CD14-positive monocyte (primary cell): ENCODE results near the gene TNNT2. TPM values are rescaled to one million over a fixed set of nuclear protein-coding genes. Genes with fewer than 3 reads are reported as not detected.

ENCODE experiments used
- DNase-seq, 3 donors: peaks; one replicate each; pipeline ENCODE4 v3.0.0-alpha.2; 2011 to 2022
- H2AFZ ChIP-seq: 2 replicates; pipeline ENCODE4 v1.6.0; 2012; ENCODE audit warnings: mild to moderate bottlenecking, low read depth, low read length, inconsistent platforms; ENCODE audit not compliant: insufficient read depth, poor library complexity, severe bottlenecking
- H3K27ac ChIP-seq, 2 donors: 1 replicate in 1 of 2; 2 replicates in 1 of 2; pipeline ENCODE4 v1.5.1; 2012 to 2013; ENCODE audit warnings: low read length in 2 of 2, control low read depth in 1 of 2, inconsistent platforms in 1 of 2, low read depth in 1 of 2, mild to moderate bottlenecking in 1 of 2
- H3K27me3 ChIP-seq, 2 donors: one replicate each; pipeline versions ENCODE4 v1.6.0 to v1.6.1; 2011 to 2013; ENCODE audit warnings: low read length in 2 of 2; ENCODE audit not compliant: control insufficient read depth in 2 of 2, insufficient read depth in 2 of 2
- H3K36me3 ChIP-seq, 2 donors: replicated peaks in 1 of 2; 1 replicate in 1 of 2; 2 replicates in 1 of 2; pipeline versions ENCODE4 v1.5.1 to v1.6.1; 2012 to 2013; ENCODE audit warnings: low read length in 2 of 2, control low read depth in 1 of 2, inconsistent platforms in 1 of 2, mild to moderate bottlenecking in 1 of 2; ENCODE audit not compliant: insufficient read depth in 2 of 2, control insufficient read depth in 1 of 2
- H3K4me1 ChIP-seq, 2 donors: 1 replicate in 1 of 2; 2 replicates in 1 of 2; pipeline versions ENCODE4 v1.5.1 to v1.6.1; 2012 to 2013; ENCODE audit warnings: low read length in 2 of 2, control low read depth in 1 of 2, inconsistent platforms in 1 of 2, mild to moderate bottlenecking in 1 of 2, moderate library complexity in 1 of 2; ENCODE audit not compliant: insufficient read depth in 2 of 2, control insufficient read depth in 1 of 2
- H3K4me2 ChIP-seq: replicated peaks from 2 replicates; pipeline ENCODE3; 2012; ENCODE audit warnings: low read length, moderate library complexity, mild to moderate bottlenecking; ENCODE audit not compliant: poor library complexity, severe bottlenecking; ENCODE audit errors: extremely low read depth
- H3K4me3 ChIP-seq, 3 experiments: fragments of 200-600 bp in 1 of 3; sonication (generic) in 1 of 3; replicated peaks in 1 of 3; 1 replicate in 2 of 3; 2 replicates in 1 of 3; pipeline ENCODE4 v1.5.1; 2011 to 2013; ENCODE audit warnings: low read length in 3 of 3, mild to moderate bottlenecking in 3 of 3, control low read depth in 2 of 3, low read depth in 2 of 3, inconsistent platforms in 1 of 3, moderate library complexity in 1 of 3
- H3K79me2 ChIP-seq: 2 replicates; pipeline ENCODE4 v1.6.0; 2012; ENCODE audit warnings: mild to moderate bottlenecking, control low read depth, inconsistent platforms, low read length, moderate library complexity; ENCODE audit not compliant: insufficient read depth
- H3K9ac ChIP-seq: 2 replicates; pipeline ENCODE4 v1.6.0; 2017; ENCODE audit warnings: low read length, mild to moderate bottlenecking; ENCODE audit not compliant: insufficient read depth, poor library complexity, severe bottlenecking
- H3K9me3 ChIP-seq, 2 donors: replicated peaks in 1 of 2; 1 replicate in 1 of 2; 2 replicates in 1 of 2; pipeline versions ENCODE4 v1.5.1 to v1.6.1; 2012 to 2013; ENCODE audit warnings: low read length in 2 of 2, control low read depth in 1 of 2; ENCODE audit not compliant: control insufficient read depth in 1 of 2, insufficient read depth in 1 of 2
- H4K20me1 ChIP-seq: 2 replicates; pipeline ENCODE4 v1.6.0; 2012; ENCODE audit warnings: mild to moderate bottlenecking, low read length, control low read depth, moderate library complexity; ENCODE audit not compliant: insufficient read depth
- H3K27ac Mint-ChIP-seq, 7 donors: one replicate each; pipeline ENCODE4 v1.8.0; 2020; ENCODE audit warnings: mild to moderate bottlenecking in 7 of 7, mixed read lengths in 7 of 7, moderate library complexity in 6 of 7, inconsistent platforms in 2 of 7
- H3K27me3 Mint-ChIP-seq, 3 donors: one replicate each; pipeline ENCODE4 v1.8.0; 2021 to 2022; ENCODE audit warnings: low read depth in 3 of 3, mild to moderate bottlenecking in 3 of 3, mixed read lengths in 3 of 3, moderate library complexity in 3 of 3, inconsistent platforms in 1 of 3
- H3K36me3 Mint-ChIP-seq, 2 donors: one replicate each; pipeline ENCODE4 v1.8.0; 2020; ENCODE audit warnings: mixed read lengths in 2 of 2, inconsistent platforms in 1 of 2, mild to moderate bottlenecking in 1 of 2
- H3K4me1 Mint-ChIP-seq: one replicate; pipeline ENCODE4 v1.8.0; 2020; ENCODE audit warnings: mild to moderate bottlenecking, mixed read lengths
- H3K4me3 Mint-ChIP-seq, 2 donors: one replicate each; pipeline ENCODE4 v1.8.0; 2020; ENCODE audit warnings: mild to moderate bottlenecking in 2 of 2, mixed read lengths in 2 of 2, moderate library complexity in 1 of 2
- H3K9me3 Mint-ChIP-seq, 7 donors: one replicate each; pipeline ENCODE4 v1.8.0; 2020 to 2022; ENCODE audit warnings: mixed read lengths in 7 of 7, mild to moderate bottlenecking in 6 of 7, moderate library complexity in 6 of 7, inconsistent platforms in 2 of 7
- WGBS: methylation state at CpG from one replicate; pipeline ENCODE4 v1.1.5; 2013; ENCODE audit warnings: missing lambda C conversion rate; ENCODE audit not compliant: insufficient coverage; 5-methylcytosine and 5-hydroxymethylcytosine counted together
- intact Hi-C, 2 donors: fragments of 100-400 bp; cut with micrococcal nuclease; formaldehyde crosslinking; loops; one replicate each; pipeline versions ENCODE4 v1.15.0 to v1.15.1; 2023
- polyA plus RNA-seq, 3 donors: library from polyadenylated mRNA; depleted of rRNA in 1 of 3; unstranded in 2 of 3; stranded (reverse) in 1 of 3; fragments of 300-500 nt in 2 of 3; fragments of >200 nt in 1 of 3; fragmentation: Illumina TruSeq in 2 of 3; gene quantifications; 1 replicate in 2 of 3; 2 replicates in 1 of 3; pipeline ENCODE4 v1.2.3, GENCODE V29; 2012 to 2021
- TF ChIP-seq, protein P1 (sequence below): fragments of 200-600 bp; IDR thresholded peaks from one replicate; pipeline ENCODE4 v1.8.0; 2022; ENCODE audit warnings: antibody characterized with exemption, mild to moderate bottlenecking

Gene TNNT2
- polyA plus RNA-seq, 3 donors: not detected

DNA sequence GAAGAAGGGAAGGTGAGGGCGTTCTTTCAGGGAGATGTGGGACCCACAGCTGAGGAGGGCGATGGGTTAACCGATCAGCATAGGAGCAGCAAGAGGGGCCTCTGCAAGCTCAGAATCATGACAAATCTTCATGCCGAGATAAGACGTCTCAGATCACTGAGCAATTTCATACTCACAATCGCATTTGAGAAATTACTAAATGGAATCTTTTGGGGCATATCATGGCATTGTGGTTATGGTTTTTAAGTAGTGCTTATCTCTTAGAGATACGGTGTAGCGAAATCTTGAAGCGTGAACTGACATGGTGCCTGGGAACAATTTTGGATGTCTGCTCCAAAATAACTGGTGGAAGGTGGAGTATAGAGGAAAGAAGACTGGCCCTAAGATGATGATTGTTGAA, 6.2 kb downstream of the TNNT2 start:
- 85% methylated on average over 6 of the region's 9 CpGs for WGBS
- H2AFZ ChIP-seq: no peak overlapping the region
- Mint-ChIP-seq H3K27ac (peak overlapping the region in 1 of 7 donors; percentile 25), H3K27me3 (peaks cover 8 to 26% (median 20%) of the 10 kb centered on the region in 3 donors), H3K4me3 (no peak overlapping the region), H3K9me3 (no peaks in the 10 kb centered on the region), H3K36me3 (no peaks in the 10 kb centered on the region), H3K4me1 (no peaks in the 10 kb centered on the region)
- no peak for DNase-seq
- H3K4me2 ChIP-seq: no peak overlapping the region
- H3K4me3 ChIP-seq: no peak overlapping the region
- H3K4me1 ChIP-seq: no peaks in the 10 kb centered on the region
- TF ChIP-seq, protein P1, sequence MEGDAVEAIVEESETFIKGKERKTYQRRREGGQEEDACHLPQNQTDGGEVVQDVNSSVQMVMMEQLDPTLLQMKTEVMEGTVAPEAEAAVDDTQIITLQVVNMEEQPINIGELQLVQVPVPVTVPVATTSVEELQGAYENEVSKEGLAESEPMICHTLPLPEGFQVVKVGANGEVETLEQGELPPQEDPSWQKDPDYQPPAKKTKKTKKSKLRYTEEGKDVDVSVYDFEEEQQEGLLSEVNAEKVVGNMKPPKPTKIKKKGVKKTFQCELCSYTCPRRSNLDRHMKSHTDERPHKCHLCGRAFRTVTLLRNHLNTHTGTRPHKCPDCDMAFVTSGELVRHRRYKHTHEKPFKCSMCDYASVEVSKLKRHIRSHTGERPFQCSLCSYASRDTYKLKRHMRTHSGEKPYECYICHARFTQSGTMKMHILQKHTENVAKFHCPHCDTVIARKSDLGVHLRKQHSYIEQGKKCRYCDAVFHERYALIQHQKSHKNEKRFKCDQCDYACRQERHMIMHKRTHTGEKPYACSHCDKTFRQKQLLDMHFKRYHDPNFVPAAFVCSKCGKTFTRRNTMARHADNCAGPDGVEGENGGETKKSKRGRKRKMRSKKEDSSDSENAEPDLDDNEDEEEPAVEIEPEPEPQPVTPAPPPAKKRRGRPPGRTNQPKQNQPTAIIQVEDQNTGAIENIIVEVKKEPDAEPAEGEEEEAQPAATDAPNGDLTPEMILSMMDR: no peak
- intact Hi-C loops: no loop called here
- no peak overlapping the region for H3K27ac ChIP-seq
- no peaks in the 10 kb centered on the region for H3K9me3 ChIP-seq
- peaks cover 0 to 1% of the 10 kb centered on the region in 2 donors for H3K27me3 ChIP-seq
- H3K36me3 ChIP-seq: no peaks in the 10 kb centered on the region
- H4K20me1 ChIP-seq: no peaks in the 10 kb centered on the region
- H3K9ac ChIP-seq: no peak overlapping the region
- no peaks in the 10 kb centered on the region for H3K79me2 ChIP-seq

DNA sequence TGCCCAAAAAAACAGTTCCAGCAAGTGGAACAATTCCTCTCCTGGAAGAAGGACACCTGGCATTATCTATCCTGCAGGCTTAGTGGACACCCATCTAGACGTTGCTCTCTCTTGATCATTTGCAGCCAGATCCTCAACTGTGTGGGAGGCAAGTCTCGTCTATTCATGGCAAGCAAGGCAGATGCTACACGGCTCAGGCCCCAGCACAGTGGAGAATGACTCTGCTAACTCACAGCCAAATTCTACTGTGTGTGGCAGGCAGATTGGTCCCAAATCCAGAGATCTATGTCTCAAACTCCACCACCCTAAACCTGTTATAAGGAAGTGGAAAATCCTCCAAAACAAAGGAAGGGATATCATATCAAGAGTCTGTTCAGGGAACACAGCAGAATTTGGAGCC, 7.0 kb downstream of the TNNT2 start:
- H3K4me3 ChIP-seq: no peak overlapping the region
- H3K27me3 ChIP-seq: no peaks in the 10 kb centered on the region

More for the DNA sequence above, 7.0 kb downstream of the TNNT2 start:
- H4K20me1 ChIP-seq: no peaks in the 10 kb centered on the region
- Mint-ChIP-seq H3K36me3 (no peaks in the 10 kb centered on the region), H3K27ac (no peak overlapping the region), H3K9me3 (no peaks in the 10 kb centered on the region), H3K27me3 (peaks cover 8 to 22% (median 20%) of the 10 kb centered on the region in 3 donors), H3K4me1 (no peaks in the 10 kb centered on the region), H3K4me3 (no peak overlapping the region)
- H3K36me3 ChIP-seq: no peaks in the 10 kb centered on the region
- H3K9me3 ChIP-seq: no peaks in the 10 kb centered on the region
- H3K4me2 ChIP-seq: no peak overlapping the region
- no peak overlapping the region for H2AFZ ChIP-seq
- no peaks in the 10 kb centered on the region for H3K79me2 ChIP-seq
- TF ChIP-seq, protein P1: no peak
- 87% methylated on average over 3 of the region's 3 CpGs for WGBS
- no peak overlapping the region for H3K27ac ChIP-seq
- no peaks in the 10 kb centered on the region for H3K4me1 ChIP-seq
- DNase-seq: no peak
- no peak overlapping the region for H3K9ac ChIP-seq
- intact Hi-C loops: no loop called here
